H7 (cell line): ENCODE results near the gene PPP1R14D. TPM values are rescaled to one million over a fixed set of nuclear protein-coding genes. Genes with fewer than 3 reads are reported as not detected.

Experiments used
- DNase-seq: peaks from one replicate; pipeline ENCODE4 v3.0.0; 2012
- H3K27me3 ChIP-seq: 2 replicates; pipeline ENCODE4 v1.6.0; 2011; ENCODE audit warnings: mild to moderate bottlenecking, low read length; ENCODE audit not compliant: control insufficient read depth, insufficient read depth
- H3K36me3 ChIP-seq: replicated peaks from 2 replicates; pipeline ENCODE4 v1.5.1; 2011; ENCODE audit warnings: low read length; ENCODE audit not compliant: control insufficient read depth, insufficient read depth
- H3K4me3 ChIP-seq: 2 replicates; pipeline ENCODE4 v1.5.1; 2011; ENCODE audit warnings: low read depth, mild to moderate bottlenecking, control low read depth, low read length, moderate library complexity; ENCODE audit not compliant: insufficient read depth
- total RNA-seq: library from RNA; depleted of rRNA; stranded (reverse); fragments of >200 nt; shearing (Covaris generic); gene quantifications from 2 replicates; pipeline ENCODE4 v1.2.3, GENCODE V29; 2014; rRNA removed

PPP1R14D gene
- total RNA-seq, 1 experiment from 2014 or later, result not detected

- no peaks in the 10 kb centered on the region for H3K27me3 ChIP-seq
- H3K4me3 ChIP-seq, result no peak overlapping the region
- DNase-seq, result no peak
- peaks cover 12% of the 10 kb centered on the region for H3K36me3 ChIP-seq
These were observed 57.3 kb downstream of the PPP1R14D start for GRCh38 chr15:40771242-40771641.

GRCh38 chr15:40770147-40770721 lies 58.3 kb downstream of the PPP1R14D start:
- Histone ChIP-seq H3K36me3 (peaks cover 5% of the 10 kb centered on the region), H3K27me3 (no peaks in the 10 kb centered on the region), H3K4me3 (no peak overlapping the region)
- DNase-seq, result peak; percentile 63

- Histone ChIP-seq H3K36me3 (peaks cover 4% of the 10 kb centered on the region), H3K4me3 (no peak within 1 kb of the TSS), H3K27me3 (no peaks in the 10 kb centered on the region)
- peak; percentile 54 for DNase-seq
These were observed 59.0 kb downstream of the PPP1R14D start, which contains the start of gene C15orf62 for GRCh38 chr15:40769274-40770146. Gene C15orf62, plus strand, starts transcription at chr15:40769980. Its CDS starts 516 bp downstream, at chr15:40770496.

- no peak for DNase-seq
- H3K4me3 ChIP-seq, result no peak overlapping the region
- no peaks in the 10 kb centered on the region; the same call in 1 of the 2 replicates for H3K27me3 ChIP-seq
- peaks cover 3% of the 10 kb centered on the region for H3K36me3 ChIP-seq
These were observed 59.8 kb downstream of the PPP1R14D start for GRCh38 chr15:40768521-40769273.

GRCh38 chr15:40767838-40768500 lies 60.5 kb downstream of the PPP1R14D start:
- Histone ChIP-seq H3K4me3 (no peak overlapping the region), H3K36me3 (peaks cover 1% of the 10 kb centered on the region), H3K27me3 (no peaks in the 10 kb centered on the region; the same call in 1 of the 2 replicates)
- no peak for DNase-seq

- Histone ChIP-seq H3K4me3 (no peak overlapping the region), H3K27me3 (no peaks in the 10 kb centered on the region; the same call in 1 of the 2 replicates), H3K36me3 (peaks cover 1% of the 10 kb centered on the region)
- DNase-seq, result peak; percentile 75
These were observed 61.3 kb downstream of the PPP1R14D start for GRCh38 chr15:40766906-40767837.

GRCh38 chr15:40766194-40766815 lies 62.2 kb downstream of the PPP1R14D start:
- no peaks in the 10 kb centered on the region; the same call in 1 of the 2 replicates for H3K27me3 ChIP-seq
- DNase-seq, result no peak
- H3K4me3 ChIP-seq, result no peak overlapping the region
- H3K36me3 ChIP-seq, result peaks cover 1% of the 10 kb centered on the region

Other genes with a start within 250 kb of the PPP1R14D start
- 28.4 and 33.9 TPM in 2 replicates for gene KNL1, start 234.5 kb downstream of the PPP1R14D start, total RNA-seq
- gene RAD51, start 133.5 kb downstream of the PPP1R14D start, total RNA-seq, result 14.2 and 16.1 TPM in 2 replicates
- gene RMDN3, start 73.5 kb downstream of the PPP1R14D start, total RNA-seq, result 9.6 and 14.2 TPM in 2 replicates
- gene GCHFR, start 64.6 kb downstream of the PPP1R14D start, total RNA-seq, result 58.3 and 60.9 TPM in 2 replicates
- 0.31 and 0.48 TPM in 2 replicates for gene C15orf62, start 58.7 kb downstream of the PPP1R14D start, total RNA-seq
- gene ZFYVE19, start 21.6 kb downstream of the PPP1R14D start, total RNA-seq, result 25.5 and 30.0 TPM in 2 replicates
- gene DNAJC17, start 21.2 kb downstream of the PPP1R14D start, total RNA-seq, result 28.2 and 34.6 TPM in 2 replicates
- gene SPINT1, start 15.3 kb upstream of the PPP1R14D start, total RNA-seq, result 81.1 and 109 TPM in 2 replicates
- 2.0 and 2.1 TPM in 2 replicates for gene RHOV, start 45.5 kb upstream of the PPP1R14D start, total RNA-seq
- 33.3 and 39.5 TPM in 2 replicates for gene VPS18, start 65.7 kb upstream of the PPP1R14D start, total RNA-seq
- gene DLL4, start 100.6 kb upstream of the PPP1R14D start, total RNA-seq, result 0.26 TPM in 1 of 2 replicates, not detected in the other
- gene CHAC1, start 124.8 kb upstream of the PPP1R14D start, total RNA-seq, result 30.1 and 39.7 TPM in 2 replicates